Natural killer cell treated with Interleukin-12 subunit alpha and Interleukin-12 subunit beta and Interleukin-15 and Interleukin-18, amount 100 ng/mL, for 72 hours (primary cell): ENCODE results near the gene FBXW7. TPM values are rescaled to one million over a fixed set of nuclear protein-coding genes. Genes with fewer than 3 reads are reported as not detected.

Experiments used
- ATAC-seq, 2 donors: fragments of 150-1000 bp; cut with Tn5 transposase in 1 of 2; sonication (Bioruptor Pico), chemical (Tn5 transposase) in 1 of 2; 2 replicates each; pipeline ENCODE4 v1.10.0; 2021
- DNase-seq: peaks from one replicate; pipeline ENCODE4 v3.0.0; 2022; ENCODE audit warnings: low spot score
- H3K27ac Mint-ChIP-seq, 2 donors: 1 replicate in 1 of 2; 2 replicates in 1 of 2; pipeline ENCODE4 v1.8.0; 2022; ENCODE audit warnings: mixed read lengths in 2 of 2, mild to moderate bottlenecking in 1 of 2, moderate library complexity in 1 of 2
- H3K27me3 Mint-ChIP-seq, 2 donors: 1 replicate in 1 of 2; 2 replicates in 1 of 2; pipeline ENCODE4 v1.8.0; 2022; ENCODE audit warnings: mixed read lengths in 2 of 2
- H3K36me3 Mint-ChIP-seq: one replicate; pipeline ENCODE4 v1.8.0; 2022; ENCODE audit warnings: mixed read lengths
- H3K4me1 Mint-ChIP-seq, 2 donors: 1 replicate in 1 of 2; 2 replicates in 1 of 2; pipeline ENCODE4 v1.8.0; 2022; ENCODE audit warnings: low read depth in 2 of 2, mixed read lengths in 2 of 2, mild to moderate bottlenecking in 1 of 2
- H3K4me3 Mint-ChIP-seq: one replicate; pipeline ENCODE4 v1.8.0; 2022; ENCODE audit warnings: mixed read lengths
- H3K9me3 Mint-ChIP-seq: 2 replicates; pipeline ENCODE4 v1.8.0; 2022; ENCODE audit warnings: mixed read lengths
- total RNA-seq, 2 donors: library from RNA; stranded (reverse); gene quantifications; one replicate each; pipeline ENCODE4 v1.2.3, GENCODE V29; 2022

Gene FBXW7
- total RNA-seq, 2 donors from 2014 or later: 70.9 to 74.1 TPM

GRCh38 chr4:152372444-152372843 lies 163.4 kb downstream of the FBXW7 start:
- DNase-seq (no peak), ATAC-seq (no peak)
- no peak overlapping the region for H3K27ac Mint-ChIP-seq
- peaks cover 19 to 26% of the 10 kb centered on the region in 2 donors for H3K4me1 Mint-ChIP-seq
- no peaks in the 10 kb centered on the region for H3K36me3 Mint-ChIP-seq
- H3K4me3 Mint-ChIP-seq: no peak overlapping the region
- no peaks in the 10 kb centered on the region for H3K9me3 Mint-ChIP-seq
- no peaks in the 10 kb centered on the region for H3K27me3 Mint-ChIP-seq

- H3K27me3 Mint-ChIP-seq: no peaks in the 10 kb centered on the region
- no peak for ATAC-seq
- H3K4me3 Mint-ChIP-seq: peak overlapping the region; percentile 2
- H3K9me3 Mint-ChIP-seq: no peaks in the 10 kb centered on the region
- peaks cover 7% of the 10 kb centered on the region for H3K36me3 Mint-ChIP-seq
- H3K27ac Mint-ChIP-seq: peak overlapping the region; percentile 1 to 9
- DNase-seq: no peak
- peaks cover 25 to 30% of the 10 kb centered on the region in 2 donors for H3K4me1 Mint-ChIP-seq
These were observed 166.0 kb downstream of the FBXW7 start for GRCh38 chr4:152369902-152370295.

GRCh38 chr4:152369203-152369901 lies 166.5 kb downstream of the FBXW7 start:
- Mint-ChIP-seq H3K27me3 (no peaks in the 10 kb centered on the region), H3K9me3 (no peaks in the 10 kb centered on the region), H3K36me3 (peaks cover 9% of the 10 kb centered on the region), H3K4me3 (peak overlapping the region; percentile 2), H3K4me1 (peaks cover 24 to 30% of the 10 kb centered on the region in 2 donors), H3K27ac (peak overlapping the region; percentile 1 to 9)
- ATAC-seq: no peak
- no peak for DNase-seq

DNA sequence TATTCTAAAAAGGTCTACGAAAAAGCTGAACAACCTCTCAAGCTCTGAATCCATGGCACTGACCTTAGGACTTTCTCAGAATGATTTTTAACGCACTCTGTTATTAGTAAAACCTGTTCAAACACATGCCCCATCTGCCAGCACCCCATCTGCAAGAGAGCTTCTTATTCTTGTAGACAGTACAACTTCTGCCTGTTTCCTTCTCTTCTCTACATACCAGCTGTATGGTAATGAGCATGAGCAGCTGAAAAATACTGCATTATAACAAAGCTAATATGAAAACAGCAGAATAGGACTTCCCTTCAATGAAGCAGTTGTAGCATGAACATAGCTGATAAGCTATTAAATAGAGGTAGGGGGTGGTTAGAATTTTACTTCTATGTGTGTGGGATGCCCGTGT lies 167.9 kb downstream of the FBXW7 start:
- Mint-ChIP-seq H3K4me3 (no peak overlapping the region), H3K9me3 (no peaks in the 10 kb centered on the region), H3K27ac (no peak overlapping the region), H3K36me3 (peaks cover 9% of the 10 kb centered on the region), H3K27me3 (no peaks in the 10 kb centered on the region), H3K4me1 (peaks cover 16 to 32% of the 10 kb centered on the region in 2 donors)
- ATAC-seq (no peak), DNase-seq (no peak)

GRCh38 chr4:152364883-152365282 lies 171.0 kb downstream of the FBXW7 start:
- no peak overlapping the region for H3K27ac Mint-ChIP-seq
- no peaks in the 10 kb centered on the region for H3K27me3 Mint-ChIP-seq
- H3K9me3 Mint-ChIP-seq: no peaks in the 10 kb centered on the region
- DNase-seq: no peak
- H3K36me3 Mint-ChIP-seq: peaks cover 9% of the 10 kb centered on the region
- peaks cover 16 to 36% of the 10 kb centered on the region in 2 donors for H3K4me1 Mint-ChIP-seq
- peak overlapping the region; percentile 18 for H3K4me3 Mint-ChIP-seq
- peak in 1 of 2 donors; percentile 43 for ATAC-seq

GRCh38 chr4:152364383-152364782 lies 171.5 kb downstream of the FBXW7 start:
- H3K27ac Mint-ChIP-seq: no peak overlapping the region
- no peak overlapping the region for H3K4me3 Mint-ChIP-seq
- DNase-seq (no peak), ATAC-seq (no peak)
- H3K4me1 Mint-ChIP-seq: peaks cover 19 to 36% of the 10 kb centered on the region in 2 donors
- H3K36me3 Mint-ChIP-seq: peaks cover 9% of the 10 kb centered on the region
- H3K27me3 Mint-ChIP-seq: no peaks in the 10 kb centered on the region
- no peaks in the 10 kb centered on the region for H3K9me3 Mint-ChIP-seq

DNA sequence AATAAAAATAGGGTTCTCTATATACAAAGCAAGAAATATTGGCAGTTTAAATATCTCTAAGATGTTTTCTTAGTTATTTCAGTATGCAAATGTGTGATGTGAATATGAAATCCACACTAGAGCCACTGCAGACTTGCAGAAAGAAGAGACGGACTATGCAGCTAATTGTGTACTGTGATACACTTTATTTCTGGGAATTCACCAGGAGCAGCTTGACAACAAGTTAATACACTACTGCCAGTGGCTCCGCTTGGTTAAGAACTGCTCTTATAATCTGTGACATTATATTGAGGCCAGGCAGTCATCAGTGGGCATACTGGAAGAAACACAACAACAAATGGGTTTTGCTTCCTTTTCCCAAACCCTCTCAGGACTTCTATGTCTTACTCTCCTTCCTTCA lies 172.0 kb downstream of the FBXW7 start:
- Mint-ChIP-seq H3K4me1 (peaks cover 17 to 33% of the 10 kb centered on the region in 2 donors), H3K4me3 (no peak overlapping the region), H3K9me3 (no peaks in the 10 kb centered on the region), H3K27me3 (no peaks in the 10 kb centered on the region), H3K36me3 (peaks cover 9% of the 10 kb centered on the region), H3K27ac (peak overlapping the region in 1 of 2 donors; percentile 53)
- no peak for ATAC-seq
- no peak for DNase-seq

DNA sequence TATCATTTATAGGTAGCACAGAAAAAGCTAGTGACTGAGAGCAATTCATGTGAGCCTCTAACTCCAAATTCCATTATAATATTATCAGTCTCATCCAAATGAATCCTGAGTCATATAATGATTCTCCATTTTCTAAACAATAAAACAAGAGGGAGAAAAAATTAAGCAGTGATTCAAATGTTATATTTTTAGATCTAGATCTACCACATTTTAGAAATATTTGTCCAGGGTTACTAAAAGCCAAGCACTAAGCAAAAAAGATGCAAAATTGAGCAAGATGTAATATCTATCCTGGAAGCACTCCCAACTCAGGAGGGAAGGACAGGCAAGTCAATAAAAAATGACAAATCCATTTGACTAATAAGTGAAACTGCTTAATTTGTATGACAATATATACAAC lies 172.8 kb downstream of the FBXW7 start:
- DNase-seq: no peak
- H3K4me3 Mint-ChIP-seq: no peak overlapping the region
- ATAC-seq: no peak
- no peaks in the 10 kb centered on the region for H3K27me3 Mint-ChIP-seq
- H3K9me3 Mint-ChIP-seq: no peaks in the 10 kb centered on the region
- peaks cover 16 to 33% of the 10 kb centered on the region in 2 donors for H3K4me1 Mint-ChIP-seq
- peaks cover 9% of the 10 kb centered on the region for H3K36me3 Mint-ChIP-seq
- peak overlapping the region in 1 of 2 donors; percentile 53 for H3K27ac Mint-ChIP-seq

- no peak for ATAC-seq
- Mint-ChIP-seq H3K27me3 (no peaks in the 10 kb centered on the region), H3K4me1 (peaks cover 10 to 27% of the 10 kb centered on the region in 2 donors), H3K36me3 (peaks cover 4% of the 10 kb centered on the region), H3K27ac (no peak overlapping the region), H3K4me3 (no peak overlapping the region), H3K9me3 (no peaks in the 10 kb centered on the region)
- no peak for DNase-seq
These were observed 175.9 kb downstream of the FBXW7 start for GRCh38 chr4:152360045-152360410.

- no peaks in the 10 kb centered on the region for H3K36me3 Mint-ChIP-seq
- peaks cover 5 to 21% of the 10 kb centered on the region in 2 donors for H3K4me1 Mint-ChIP-seq
- H3K9me3 Mint-ChIP-seq: no peaks in the 10 kb centered on the region
- no peak overlapping the region for H3K27ac Mint-ChIP-seq
- no peak for ATAC-seq
- no peak for DNase-seq
- H3K4me3 Mint-ChIP-seq: no peak overlapping the region
- no peaks in the 10 kb centered on the region for H3K27me3 Mint-ChIP-seq
These were observed 176.5 kb downstream of the FBXW7 start for GRCh38 chr4:152359208-152360044.

DNA sequence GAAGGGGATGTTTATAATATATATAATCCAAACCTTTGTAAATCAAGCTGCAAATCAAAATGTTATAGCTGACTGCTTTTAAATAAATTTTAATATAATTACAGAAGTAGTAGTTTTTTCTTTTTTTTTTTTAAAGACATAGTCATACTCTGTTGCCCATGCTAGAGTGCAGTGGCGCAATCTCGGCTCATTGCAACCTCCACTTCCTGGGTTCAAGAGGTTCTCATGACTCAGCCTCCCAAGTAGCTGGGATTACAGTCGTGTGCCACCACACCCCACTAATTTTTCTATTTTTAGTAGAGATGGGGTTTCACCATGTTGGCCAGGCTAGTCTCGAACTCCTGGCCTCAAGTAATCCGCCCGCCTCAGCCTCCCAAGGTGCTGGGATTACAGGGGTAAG lies 178.7 kb downstream of the FBXW7 start:
- Mint-ChIP-seq H3K27ac (no peak overlapping the region), H3K27me3 (no peaks in the 10 kb centered on the region), H3K9me3 (no peaks in the 10 kb centered on the region), H3K36me3 (no peaks in the 10 kb centered on the region), H3K4me3 (no peak overlapping the region), H3K4me1 (peaks cover 9 to 19% of the 10 kb centered on the region in 2 donors)
- DNase-seq (no peak), ATAC-seq (no peak)

DNA sequence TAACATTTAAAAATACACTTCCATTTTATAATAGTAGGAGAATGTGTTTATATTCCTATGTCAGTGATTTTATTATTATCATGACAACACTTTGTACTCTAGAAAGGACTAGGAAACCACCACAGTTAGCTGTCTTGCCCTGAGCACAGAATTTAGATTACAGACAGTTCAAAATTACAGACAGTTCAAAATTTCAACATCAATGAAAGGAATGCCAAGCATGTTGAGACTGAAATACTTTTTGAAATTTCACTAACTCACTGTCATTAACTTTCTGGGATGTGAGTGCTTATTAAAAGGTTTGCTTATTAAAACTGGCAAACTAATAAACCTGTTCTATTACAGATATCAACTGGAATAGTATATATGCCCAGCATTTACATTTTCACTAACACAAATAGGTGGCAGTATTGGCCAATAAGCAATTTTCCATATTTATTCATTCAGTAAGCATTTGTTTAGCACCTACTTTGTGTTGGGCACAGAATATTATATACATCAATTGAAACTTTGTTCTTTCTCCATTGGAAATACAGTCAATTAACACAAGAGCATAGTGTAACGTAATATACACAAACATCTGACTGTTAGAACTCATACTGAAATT lies 179.4 kb downstream of the FBXW7 start:
- no peak overlapping the region for H3K4me3 Mint-ChIP-seq
- H3K4me1 Mint-ChIP-seq: peaks cover 9 to 19% of the 10 kb centered on the region in 2 donors
- DNase-seq: no peak
- H3K9me3 Mint-ChIP-seq: no peaks in the 10 kb centered on the region
- no peaks in the 10 kb centered on the region for H3K27me3 Mint-ChIP-seq
- no peak overlapping the region for H3K27ac Mint-ChIP-seq
- ATAC-seq: no peak
- H3K36me3 Mint-ChIP-seq: no peaks in the 10 kb centered on the region

GRCh38 chr4:152352622-152353116 lies 183.2 kb downstream of the FBXW7 start:
- H3K27me3 Mint-ChIP-seq: no peaks in the 10 kb centered on the region
- no peak for DNase-seq
- no peak overlapping the region for H3K4me3 Mint-ChIP-seq
- peak in 1 of 2 donors; percentile 59 for ATAC-seq
- peaks cover 4 to 7% of the 10 kb centered on the region in 2 donors for H3K4me1 Mint-ChIP-seq
- H3K36me3 Mint-ChIP-seq: no peaks in the 10 kb centered on the region
- H3K27ac Mint-ChIP-seq: no peak overlapping the region
- no peaks in the 10 kb centered on the region for H3K9me3 Mint-ChIP-seq

DNA sequence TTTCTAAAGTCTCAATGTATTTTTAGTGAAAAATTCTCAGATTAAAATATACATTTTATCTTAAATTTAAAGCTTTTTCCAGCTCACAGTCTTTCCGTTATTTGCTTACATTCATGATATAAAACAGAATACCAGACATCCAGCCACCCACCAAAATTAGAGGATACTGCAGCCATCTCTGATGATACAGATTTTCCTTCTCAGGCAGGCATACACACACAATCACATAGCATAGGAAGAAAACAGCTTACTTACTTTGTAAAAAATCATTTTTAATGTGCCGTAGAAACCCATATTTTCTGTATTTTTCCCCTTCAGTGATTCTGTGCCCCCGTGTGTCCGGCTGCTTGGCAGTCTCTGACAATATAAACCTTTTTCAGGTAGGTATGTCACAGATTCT lies 183.7 kb downstream of the FBXW7 start:
- no peak overlapping the region for H3K4me3 Mint-ChIP-seq
- no peak for DNase-seq
- H3K27ac Mint-ChIP-seq: no peak overlapping the region
- H3K36me3 Mint-ChIP-seq: no peaks in the 10 kb centered on the region
- no peaks in the 10 kb centered on the region for H3K27me3 Mint-ChIP-seq
- H3K9me3 Mint-ChIP-seq: no peaks in the 10 kb centered on the region
- ATAC-seq: no peak
- peaks cover 4 to 7% of the 10 kb centered on the region in 2 donors for H3K4me1 Mint-ChIP-seq
